Kasumi-1 (cell line): ENCODE data around the gene FGF6.
"Not testable (repeated sequence)": the region's sequence is repeated elsewhere in the genome, so short reads cannot be mapped to it uniquely, and the experiment has no call there.

Experiments used
- DNase-seq, 2 experiments: peaks; one replicate each; lab custom pipeline; 2025; lab: John Stamatoyannopoulos, UW

The FGF6 gene, protein sequence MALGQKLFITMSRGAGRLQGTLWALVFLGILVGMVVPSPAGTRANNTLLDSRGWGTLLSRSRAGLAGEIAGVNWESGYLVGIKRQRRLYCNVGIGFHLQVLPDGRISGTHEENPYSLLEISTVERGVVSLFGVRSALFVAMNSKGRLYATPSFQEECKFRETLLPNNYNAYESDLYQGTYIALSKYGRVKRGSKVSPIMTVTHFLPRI

DNA sequence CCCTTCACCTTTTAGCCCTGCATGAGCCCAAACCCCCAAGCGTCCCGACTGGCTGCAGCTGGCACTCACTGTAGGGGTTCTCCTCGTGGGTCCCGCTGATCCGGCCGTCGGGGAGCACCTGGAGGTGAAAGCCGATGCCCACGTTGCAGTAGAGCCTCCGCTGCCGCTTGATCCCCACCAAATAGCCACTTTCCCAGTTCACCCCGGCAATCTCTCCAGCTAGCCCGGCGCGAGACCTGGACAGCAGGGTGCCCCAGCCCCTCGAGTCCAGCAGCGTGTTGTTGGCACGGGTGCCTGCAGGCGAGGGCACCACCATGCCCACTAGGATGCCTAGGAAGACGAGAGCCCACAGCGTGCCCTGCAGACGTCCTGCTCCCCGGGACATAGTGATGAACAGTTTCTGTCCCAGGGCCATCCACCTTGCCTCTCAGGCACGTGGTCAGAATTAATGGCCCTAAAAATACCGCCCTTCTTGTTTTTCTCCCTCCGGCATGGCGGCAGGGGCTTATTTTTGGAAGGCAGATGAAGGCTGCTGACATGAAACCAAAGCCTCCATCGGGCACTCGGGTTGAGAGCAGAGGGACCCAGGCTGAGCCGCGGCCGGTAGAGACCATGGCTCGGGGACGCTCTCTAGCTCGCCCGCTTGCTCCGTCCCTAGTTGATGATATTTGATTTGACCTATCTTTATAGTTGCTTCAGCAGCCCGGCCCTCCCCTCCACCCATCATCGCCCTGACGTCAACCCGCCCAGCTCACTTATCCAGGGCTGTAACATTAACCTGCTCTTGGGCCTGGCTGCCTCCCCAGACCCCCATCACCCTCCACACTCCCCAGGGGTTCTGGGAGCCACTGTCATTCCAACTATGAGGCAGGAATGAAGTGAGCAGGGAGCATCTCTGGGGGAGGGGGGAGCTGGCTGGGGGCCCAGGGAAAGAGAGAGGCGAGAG lies at the start of gene FGF6:
FGF6 (minus strand) TSS at position 660 of the 946 bp plus-strand sequence; CDS start at position 415, 245 bp downstream.
- DNase-seq, result no peak

DNA sequence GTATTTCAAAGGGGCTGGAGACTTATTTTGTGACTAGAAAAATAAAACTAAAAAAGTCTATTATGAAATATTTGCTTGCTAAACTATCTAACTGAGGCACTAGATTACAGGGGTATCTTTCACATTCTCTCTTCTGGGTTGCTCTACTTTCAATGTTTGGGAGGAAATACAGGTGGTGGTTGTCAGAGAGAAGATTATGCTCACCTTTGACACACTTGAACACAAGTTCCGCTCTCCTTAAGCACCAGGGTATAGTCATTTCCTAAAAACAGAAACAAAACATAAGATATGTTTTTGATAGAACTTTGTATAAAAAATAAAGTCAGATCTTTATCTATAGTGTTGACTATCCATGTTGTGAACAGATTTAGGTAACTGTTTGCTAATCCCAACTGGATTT lies 45.4 kb upstream of the FGF6 start:
- no peak for DNase-seq

DNA sequence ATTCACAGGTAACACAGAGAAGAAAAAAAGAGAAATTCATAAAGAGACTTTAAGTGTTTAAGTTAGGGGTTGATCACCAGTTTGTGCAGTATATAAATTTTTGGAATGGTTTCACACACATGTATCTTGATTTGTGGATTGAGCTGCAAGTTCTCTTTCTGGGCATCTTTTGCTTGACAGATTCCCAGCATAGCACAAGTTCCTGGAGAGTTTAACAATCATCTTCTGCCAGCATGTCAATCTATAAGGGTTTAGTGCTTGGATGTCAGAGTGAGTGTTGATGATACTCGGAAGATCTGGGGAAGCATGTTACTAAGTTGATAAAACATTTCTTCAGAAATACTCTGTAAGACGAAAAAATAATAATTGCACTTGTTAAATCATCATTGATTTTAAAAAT lies 43.9 kb upstream of the FGF6 start:
- no peak for DNase-seq

DNA sequence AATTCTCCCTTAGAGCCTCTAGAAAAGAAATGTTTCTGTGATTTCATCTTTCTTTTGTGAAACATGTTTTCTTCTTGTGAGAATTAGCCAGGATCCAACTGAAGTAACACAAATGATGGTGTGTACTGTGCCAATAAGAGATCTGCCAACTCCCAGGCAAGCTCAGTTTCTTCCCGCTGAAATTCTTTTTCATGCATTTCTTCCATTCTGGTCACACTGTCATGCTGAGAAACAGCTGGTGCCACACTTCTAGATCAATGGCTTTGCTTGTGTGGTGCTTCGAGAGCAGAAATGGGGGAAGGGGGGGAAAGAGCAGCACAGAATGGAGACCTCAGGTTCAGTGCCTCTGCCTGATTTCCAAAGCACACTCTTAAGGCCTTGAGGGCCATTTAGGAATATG lies 41.4 kb upstream of the FGF6 start:
- DNase-seq, result no peak

DNA sequence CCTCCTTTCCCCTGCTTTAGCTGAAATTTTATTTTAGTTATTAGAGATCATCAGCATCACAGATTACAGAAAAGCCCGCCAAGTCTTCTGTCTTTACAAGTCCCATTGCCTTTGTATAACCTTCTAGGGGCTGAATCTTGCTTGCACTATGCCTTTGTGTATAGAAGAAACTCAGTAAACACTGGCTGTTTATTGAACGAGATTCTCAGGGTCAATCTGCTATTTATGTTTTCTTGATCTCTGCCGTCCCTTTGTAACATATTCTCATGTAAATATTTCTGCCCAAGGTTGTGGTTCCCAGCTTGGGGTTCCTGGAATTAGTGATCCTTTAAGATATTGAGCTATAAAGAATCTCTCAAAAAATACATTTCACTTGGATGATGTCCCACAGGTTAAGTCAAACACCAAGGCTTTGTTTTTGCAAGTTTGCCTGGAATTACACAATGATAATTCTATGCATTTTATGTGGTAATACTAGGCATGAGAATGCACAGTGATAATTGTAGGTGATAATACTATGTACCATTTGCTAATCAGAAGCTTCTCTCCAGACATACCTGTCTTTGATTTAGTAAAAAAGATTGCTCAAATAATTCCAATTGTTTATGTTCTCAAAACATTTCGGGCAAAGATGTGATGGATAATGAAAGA lies 40.6 kb upstream of the FGF6 start:
- DNase-seq, result no peak

DNA sequence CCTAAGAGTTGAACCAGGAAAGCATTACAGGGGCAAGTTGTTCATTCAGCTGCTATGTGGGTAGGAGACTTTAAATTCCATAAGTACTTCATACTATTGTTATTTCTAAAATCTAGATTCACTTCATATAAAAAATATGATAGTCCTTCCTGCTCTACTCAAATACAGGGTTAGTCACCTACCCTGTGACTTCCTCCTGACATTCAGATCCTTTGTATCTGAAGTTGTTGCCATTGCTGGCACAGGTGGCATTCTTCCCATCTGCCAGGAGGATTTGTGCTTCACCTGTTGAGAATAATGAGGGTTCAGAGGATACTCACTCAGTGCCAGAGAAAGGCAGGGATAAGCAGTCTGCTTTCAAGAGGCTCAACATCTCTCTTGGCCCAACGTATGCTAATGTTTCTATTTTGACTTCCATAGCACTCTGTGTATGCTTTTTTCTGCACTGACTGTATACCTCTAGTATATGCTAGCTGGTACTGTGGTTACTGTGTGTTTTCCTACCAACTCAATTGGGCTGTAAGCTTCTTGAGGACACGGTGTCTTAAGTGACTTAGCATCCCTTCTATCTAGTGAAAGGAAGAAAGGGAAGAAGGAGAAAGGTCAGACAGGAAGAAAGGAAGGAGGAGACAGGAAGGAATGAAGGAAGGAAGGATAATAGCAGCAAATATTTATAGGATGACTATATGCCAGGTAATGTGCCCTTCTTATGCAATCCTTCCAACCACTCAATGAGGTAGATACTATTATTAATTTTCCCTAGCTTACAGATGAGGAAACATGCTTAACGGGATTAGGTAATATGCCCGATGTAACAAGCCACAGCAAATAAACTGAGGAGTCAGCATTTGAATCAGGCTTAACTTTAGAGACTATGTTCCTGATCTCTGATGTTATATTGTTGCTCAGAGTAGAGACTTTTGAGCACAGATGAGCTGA lies 38.5 kb upstream of the FGF6 start:
- no peak for DNase-seq

DNA sequence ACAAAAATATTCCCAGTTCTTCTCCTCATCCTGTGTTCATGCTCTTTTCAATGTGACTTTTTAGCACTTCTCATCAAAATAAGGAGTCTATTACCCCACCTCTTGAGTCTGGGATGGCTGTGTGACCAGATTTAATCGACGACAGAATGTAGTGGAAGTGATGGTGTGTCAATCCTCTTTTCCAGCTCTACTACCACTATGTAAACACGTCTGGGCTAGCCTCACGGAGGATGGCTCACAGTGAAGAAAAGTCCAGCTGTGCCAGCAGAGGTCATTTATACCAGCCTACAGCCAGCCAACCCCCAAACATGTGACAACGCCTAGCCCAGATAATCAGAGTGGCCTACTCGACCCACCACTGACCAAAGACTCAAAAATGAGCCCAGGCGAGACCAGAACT lies 37.3 kb upstream of the FGF6 start:
- no peak for DNase-seq

DNA sequence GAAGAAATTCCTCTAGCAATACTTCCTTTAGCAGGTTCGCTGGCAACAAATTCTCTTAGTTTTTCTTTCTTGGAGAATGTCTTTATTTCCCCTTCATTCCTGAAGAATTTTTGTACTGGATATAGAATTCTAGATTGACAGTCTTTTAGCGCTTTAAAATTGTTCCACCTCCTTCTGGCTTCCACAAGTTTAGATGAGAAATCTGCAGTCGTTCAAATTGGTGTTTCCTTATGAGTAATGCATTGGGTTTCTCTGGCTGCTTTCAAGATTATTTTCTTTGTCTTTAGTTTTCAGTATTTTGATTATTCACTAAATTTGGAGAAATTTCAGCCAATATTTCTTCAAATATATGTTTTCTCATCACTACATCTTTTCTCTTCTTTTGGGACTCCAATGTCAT lies 33.3 kb upstream of the FGF6 start:
- DNase-seq, result no peak

DNA sequence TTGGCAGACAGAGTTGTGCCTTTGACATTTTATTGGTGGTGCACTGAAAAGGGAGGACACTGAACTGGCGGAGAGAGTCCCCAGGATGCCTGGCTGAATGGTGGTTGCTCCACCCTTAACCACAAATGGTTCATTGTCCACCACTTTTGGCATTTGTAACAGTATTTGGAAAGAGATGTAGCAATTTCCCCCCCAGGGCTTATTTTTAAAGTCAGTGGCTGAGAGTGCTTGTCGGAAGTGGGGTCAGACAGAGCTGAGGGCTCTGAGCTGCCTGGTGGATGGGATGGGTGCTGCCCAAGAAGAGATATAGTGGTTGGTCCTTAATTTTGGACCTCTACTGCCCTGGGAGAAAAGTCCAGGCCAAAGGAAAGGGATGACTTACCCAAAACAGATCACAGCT lies 31.5 kb upstream of the FGF6 start:
- DNase-seq, result no peak

DNA sequence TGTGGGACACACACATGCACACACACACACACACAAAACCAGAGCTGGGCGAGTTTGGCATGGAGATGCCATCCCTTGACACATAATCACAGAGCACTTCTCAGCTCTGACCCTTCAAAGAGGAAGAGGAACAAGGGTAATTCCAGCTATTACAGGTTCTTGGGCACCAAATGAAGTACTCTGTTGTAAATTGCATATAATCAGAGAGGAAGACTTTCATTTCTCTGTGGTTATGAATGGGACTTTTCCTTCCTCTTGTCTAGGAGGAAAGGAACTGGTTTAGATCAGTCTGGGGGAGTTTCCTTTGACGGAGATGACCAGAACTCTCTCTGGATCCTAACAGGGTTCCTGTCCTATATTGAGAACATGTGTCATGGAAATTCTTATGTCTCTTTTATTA lies 26.4 kb upstream of the FGF6 start:
- DNase-seq, result no peak

DNA sequence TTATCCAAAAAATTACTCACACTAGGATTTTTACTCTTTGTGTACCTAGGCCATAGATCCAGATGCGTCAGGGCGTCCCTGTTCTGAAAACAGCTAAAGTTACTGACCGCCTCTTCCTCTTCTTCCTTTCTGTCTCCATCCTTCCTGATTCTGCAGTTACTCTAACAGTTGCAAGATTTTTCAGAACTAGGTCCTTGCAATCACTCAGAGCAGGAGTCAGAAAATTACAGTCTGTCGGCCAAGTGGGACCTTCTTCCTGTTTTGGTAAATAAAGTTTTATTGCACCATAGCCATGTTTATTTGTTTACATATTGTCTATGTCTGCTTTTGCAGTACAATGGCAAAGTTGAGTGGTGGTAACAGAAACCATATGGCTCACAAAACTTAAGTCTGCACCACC lies 25.6 kb upstream of the FGF6 start:
- no peak for DNase-seq

DNA sequence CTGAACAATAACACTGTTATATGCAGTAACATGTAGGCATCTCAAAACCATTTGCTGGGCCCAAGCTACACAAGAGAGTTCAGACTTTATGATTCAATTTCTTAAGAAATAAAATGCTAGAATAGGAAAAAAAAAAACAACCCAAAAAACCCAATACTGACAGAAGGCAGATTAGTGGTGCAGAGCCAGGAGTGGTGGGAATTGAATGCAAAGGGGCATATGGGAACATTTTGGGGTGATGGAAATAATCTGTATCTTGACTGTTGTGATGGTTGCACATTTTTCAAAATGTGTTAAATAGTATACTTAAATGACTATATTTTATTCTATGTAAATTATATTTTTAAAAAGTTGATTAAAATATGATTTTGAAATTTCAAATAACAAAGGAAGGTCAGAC lies 23.4 kb upstream of the FGF6 start:
- DNase-seq, result no peak

DNA sequence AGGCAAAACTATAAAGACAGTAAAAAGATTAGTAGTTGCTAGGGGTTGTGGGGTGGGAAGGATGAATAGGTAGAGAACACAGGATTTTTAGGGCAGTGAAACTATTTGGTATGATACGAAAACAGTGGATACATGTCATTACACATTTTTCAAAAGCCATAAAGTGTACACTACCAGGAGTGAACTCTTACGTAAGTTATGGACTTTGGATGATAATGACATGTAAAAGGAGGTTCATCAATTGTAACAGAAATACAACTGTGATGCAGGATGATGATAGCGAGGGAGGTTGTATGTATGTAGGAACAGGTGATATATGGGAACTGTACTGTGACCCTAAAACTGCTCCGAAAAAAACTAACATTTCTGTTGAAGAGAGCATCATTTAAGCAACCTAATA lies 15.1 kb upstream of the FGF6 start:
- no peak for DNase-seq

DNA sequence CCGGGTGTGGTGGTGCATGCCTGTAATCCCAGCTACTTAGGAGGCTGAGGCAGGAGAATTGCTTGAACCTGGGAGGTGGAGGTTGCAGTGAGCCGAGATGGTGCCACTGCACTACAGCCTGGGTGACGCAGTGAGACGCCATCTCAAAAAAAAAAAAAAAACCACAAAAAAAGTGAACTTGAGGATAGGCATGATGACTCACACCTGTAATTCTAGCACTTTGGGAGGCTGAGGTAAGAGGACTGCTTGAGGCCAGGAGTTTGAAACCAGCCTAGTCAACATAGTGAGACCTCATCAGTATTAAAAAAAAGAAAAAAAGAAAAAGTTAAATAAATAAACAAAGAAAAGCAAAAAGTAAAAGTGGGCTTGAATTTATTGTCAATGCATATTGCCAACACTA lies 10.2 kb upstream of the FGF6 start:
- not testable (repeated sequence) for DNase-seq

DNA sequence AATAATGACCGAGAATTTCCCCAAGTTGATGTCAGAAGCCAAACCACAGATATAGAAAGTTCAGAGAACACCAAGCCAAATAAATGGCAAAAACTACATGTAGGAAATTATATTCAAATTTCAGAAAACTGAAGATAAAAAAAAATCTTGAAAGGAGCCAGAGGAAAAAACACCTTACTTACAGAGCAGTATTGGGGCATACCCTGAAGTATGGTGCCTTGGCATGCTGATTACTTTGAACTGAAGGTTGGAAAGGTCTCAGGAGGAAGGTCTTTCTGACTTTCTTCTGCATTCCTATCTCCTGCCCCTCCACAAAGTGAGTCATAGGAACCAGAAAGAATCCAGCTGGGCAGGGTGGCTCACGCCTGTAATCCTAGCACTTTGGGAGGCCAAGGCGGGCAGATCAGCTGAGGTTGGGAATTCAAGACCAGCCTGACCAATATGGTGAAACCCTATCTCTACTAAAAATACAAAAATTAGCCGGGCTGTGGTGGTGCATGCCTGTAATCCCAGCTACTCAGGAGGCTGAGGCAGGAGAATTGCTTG lies 8.8 kb upstream of the FGF6 start:
- no peak for DNase-seq

DNA sequence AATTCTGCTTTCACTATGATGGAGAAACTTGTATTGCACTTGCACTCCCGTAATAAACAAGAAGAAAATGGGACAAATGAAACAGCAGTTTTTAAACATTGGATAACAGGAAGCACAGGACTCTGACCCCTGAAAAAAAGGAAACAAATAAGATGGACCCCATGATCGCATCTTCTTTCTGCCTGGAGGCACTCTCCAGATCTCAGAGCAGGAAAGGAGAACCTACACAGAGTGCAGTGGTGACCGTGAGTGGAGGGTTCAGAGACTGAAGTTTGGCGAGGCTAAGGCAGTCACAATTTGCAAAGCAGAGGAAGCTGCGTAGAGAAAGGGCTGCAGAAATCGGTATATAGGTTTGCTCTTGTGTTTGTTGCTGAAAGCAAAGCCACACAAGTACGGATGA lies 6.1 kb upstream of the FGF6 start:
- no peak for DNase-seq

DNA sequence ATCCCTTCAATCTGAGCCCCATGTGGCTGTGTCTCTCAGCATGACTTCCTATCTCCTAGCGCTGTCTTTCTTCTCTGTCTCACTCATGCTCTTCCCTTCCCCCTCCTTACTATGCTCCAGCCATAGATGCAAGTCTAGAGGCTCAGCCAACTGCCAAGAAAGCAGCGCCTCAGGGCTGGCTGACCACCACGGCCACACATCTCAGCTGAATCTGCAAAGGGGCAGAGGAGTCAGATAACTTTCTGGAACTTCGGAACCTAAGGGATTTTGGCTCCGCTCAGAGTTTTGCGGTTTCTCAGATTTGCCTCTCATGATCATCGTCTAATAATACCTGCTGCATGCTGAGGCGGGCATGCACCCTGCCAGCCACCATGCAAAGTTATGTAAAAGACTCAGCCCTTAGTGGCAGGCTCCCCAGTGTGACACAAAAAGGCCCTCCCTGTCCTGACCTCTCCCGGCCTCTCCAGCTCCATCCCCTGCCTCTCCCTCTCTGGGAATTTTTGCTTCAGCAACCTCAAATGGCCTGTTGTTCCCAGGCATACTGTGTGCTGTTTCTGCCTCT lies 5.0 kb upstream of the FGF6 start:
- no peak for DNase-seq

DNA sequence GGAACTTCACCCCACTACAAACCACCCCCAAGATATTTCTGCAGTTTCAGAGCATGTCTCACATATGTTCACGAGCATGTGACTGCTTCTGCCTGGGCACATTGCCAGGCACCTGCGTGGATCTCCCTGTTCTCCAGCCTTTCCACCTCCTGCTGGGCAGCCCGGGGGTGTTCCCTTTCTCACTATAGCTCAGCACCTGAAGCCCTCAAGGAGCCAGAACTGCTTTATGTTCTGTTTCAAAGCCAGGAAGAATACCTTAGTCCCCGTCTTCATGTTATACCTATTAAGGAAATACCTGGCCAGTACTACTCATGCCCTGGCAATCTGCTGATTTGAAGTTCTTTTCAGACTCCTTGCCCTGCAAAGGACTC lies 4.2 kb upstream of the FGF6 start:
- DNase-seq, result no peak

DNA sequence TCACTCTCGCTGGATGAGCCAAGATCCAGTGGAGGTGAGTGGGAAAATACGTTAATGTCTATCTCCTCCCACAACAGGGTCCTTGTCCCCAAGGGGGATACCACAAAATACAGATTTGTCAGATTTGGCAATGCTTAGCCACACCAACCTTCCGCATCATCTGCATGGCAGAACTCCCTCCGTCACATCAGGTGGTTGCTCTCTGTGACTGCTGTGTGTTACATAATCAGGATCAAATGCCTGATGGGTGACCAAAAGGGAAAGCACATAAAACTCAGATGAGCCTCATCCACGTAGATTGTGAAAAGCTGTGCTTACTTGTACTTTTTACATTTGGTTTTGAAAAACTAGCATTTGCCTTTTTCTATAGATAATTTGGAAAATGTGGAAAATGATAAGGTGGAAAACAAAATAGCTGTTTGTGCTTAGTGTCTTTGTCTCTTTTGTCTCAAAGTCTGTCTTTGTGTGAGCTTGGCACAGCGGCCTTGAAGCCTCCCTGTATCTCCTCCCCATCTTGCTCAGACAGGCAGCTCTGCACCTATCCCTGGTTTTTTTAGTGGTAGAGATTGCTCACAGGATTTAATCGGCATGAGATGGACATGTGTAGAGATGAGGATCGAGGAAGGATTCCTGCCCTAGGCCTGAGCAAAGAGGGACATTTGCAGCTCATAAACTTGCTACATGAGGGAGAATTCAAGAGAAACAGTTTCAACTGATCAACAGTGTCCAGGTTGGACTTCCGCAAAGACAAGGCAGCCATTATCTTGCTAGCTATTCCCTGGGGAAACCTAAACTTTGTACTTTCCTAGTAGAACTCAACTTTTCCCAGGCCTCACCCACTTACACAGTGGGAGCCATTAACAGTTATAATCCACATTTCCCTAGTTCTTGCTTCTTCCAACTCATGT lies 3.6 kb upstream of the FGF6 start:
- DNase-seq, result no peak

DNA sequence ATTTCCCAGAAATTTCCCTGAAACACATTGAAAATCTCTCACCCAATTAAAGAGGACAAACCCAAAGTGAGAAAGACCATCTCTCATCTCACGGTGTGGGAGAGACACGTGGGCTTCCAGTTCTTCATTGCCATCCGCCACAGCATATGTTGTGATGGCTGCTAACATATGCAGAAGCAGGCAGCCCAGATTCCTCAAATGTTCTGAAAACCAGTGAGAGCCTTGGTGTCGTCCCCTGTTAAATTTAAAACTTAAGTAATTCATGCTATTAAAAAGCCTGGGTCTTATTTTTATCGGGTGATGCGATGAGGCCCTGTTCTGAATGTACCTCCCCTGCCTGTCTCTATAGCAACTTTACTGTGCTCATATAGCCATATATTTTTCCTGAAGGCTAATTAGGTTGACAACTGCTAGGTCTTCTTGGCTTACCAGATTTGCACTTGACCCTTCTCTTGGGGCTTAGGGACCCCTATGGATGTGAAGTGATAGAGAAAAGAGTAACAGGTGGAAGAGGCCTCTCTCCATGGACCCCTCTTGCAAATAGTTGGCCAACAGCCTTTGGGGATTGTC lies 2.8 kb upstream of the FGF6 start:
- DNase-seq, result no peak
